SK-N-MC (cell line): ENCODE results near the gene ISG20.
A peak's percentile ranks its signal among the peaks of the same experiment; 100 is the strongest.

Experiments
- DNase-seq: peaks from one replicate; pipeline ENCODE4 v3.0.0-alpha.2; 2011; ENCODE audit warnings: low read depth, low spot score
- H3K27ac ChIP-seq: fragments of 200-600 bp; sonication (generic); 2 replicates; pipeline ENCODE4 v1.5.1; 2016; ENCODE audit warnings: mixed run types
- H3K36me3 ChIP-seq: fragments of 200-600 bp; sonication (generic); 2 replicates; pipeline ENCODE4 v1.6.1; 2017; ENCODE audit warnings: antibody characterized with exemption, low read length, mixed read lengths; ENCODE audit not compliant: insufficient read depth
- H3K4me3 ChIP-seq: fragments of 200-600 bp; sonication (generic); 2 replicates; pipeline ENCODE4 v1.5.1; 2016
- H3K9ac ChIP-seq: fragments of 200-600 bp; sonication (generic); 2 replicates; pipeline ENCODE4 v1.8.0; 2017; ENCODE audit warnings: mixed run types, mixed read lengths; ENCODE audit not compliant: insufficient read length
- H3K9me3 ChIP-seq: fragments of 200-600 bp; sonication (generic); 2 replicates; pipeline ENCODE4 v1.6.1; 2017; ENCODE audit warnings: low read depth, mild to moderate bottlenecking, antibody characterized with exemption, low read length, moderate library complexity, mixed read lengths
- EZH2 ChIP-seq: fragments of 200-600 bp; sonication (generic); IDR thresholded peaks from one replicate; pipeline ENCODE4 v1.6.1; 2017; ENCODE audit warnings: antibody characterized with exemption
- FOXP2 ChIP-seq: optimal IDR thresholded peaks from 2 replicates; pipeline ENCODE3; 2011; ENCODE audit warnings: mild to moderate bottlenecking, moderate library complexity; ENCODE audit not compliant: insufficient read depth; ENCODE audit errors: extremely low read length, control extremely low read depth
- POLR2AphosphoS5 ChIP-seq: IDR thresholded peaks from 2 replicates; pipeline ENCODE4 v1.6.1; 2012; ENCODE audit warnings: mild to moderate bottlenecking, low read depth, low read length, borderline replicate concordance

Gene ISG20

DNA sequence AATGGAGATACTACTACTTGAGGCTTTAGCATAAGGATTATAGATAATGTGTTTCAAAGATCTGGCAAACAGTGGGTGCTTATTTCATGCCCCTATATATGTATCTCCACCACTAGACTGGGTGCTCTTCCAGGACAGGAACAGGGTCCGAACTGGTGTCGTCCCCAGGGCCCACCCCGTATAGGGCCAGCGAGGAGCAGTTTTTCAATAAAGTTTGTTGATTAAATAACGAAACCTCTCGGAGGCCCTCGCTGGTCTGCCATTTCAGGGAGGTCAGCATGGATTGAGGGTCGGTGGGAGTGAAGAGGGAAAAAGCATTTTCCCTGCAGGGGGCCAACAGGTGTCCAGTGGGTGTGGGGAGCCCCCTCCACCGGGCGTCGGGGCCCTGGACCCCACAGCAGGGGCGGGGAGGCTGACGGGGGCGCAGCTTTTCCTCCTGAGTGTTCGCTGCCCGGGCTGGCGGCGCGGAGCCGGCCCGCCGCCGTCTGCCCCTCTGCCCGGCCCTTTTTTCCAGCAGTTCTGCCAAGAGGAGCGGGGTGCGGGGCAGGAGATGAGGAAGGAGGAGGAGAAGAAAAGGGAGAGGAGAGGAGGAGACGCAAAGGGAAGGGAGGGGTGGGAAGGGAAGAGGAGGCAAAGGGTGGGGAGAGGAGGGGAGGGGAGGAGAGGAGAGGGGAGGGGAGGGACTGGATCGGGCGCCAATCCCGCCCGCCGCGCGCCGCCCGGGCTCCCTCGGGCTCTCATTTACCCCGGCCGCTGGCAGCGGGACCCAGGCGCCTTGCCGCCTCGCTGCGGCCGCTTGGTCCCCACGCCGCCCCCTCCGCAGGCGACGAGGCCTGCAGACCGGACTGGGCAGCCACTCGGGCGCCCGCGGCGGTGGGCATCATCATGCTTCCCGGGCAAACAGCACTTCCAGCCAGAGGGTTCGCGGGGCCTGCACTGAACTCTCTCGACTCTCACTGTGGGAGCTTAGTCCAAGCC is 66.3 kb downstream of the ISG20 start:
- H3K36me3 ChIP-seq: no peaks in the 10 kb centered on the region
- no peak overlapping the region for H3K9ac ChIP-seq
- no peaks in the 10 kb centered on the region for H3K9me3 ChIP-seq
- TF ChIP-seq FOXP2 (no peak), EZH2 (no peak), POLR2AphosphoS5 (no peak)
- peak overlapping the region; percentile 53 for H3K4me3 ChIP-seq
- no peak overlapping the region for H3K27ac ChIP-seq
- DNase-seq: no peak

DNA sequence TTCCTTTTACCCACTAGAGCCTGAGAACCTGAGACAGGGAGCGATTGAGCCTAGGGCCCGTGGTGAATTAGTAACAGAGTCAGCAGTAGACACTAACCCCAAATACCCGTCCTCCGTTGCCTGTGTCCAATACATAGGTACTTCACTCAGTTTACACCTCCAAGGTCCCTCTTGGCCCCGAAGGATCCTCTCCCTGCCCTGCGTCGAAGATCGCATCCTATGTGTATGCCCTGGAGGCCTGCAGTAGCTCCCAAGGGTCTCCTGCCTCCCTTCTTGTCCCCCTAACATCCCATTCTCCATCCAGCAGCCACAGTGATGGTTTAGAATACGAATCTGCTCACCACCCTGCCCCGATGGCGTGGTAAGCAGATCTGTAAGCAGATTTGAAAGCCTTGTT is 67.0 kb downstream of the ISG20 start:
- Histone ChIP-seq H3K9ac (no peak overlapping the region), H3K9me3 (no peaks in the 10 kb centered on the region), H3K36me3 (no peaks in the 10 kb centered on the region), H3K4me3 (peak overlapping the region; percentile 53), H3K27ac (no peak overlapping the region)
- DNase-seq: no peak
- TF ChIP-seq EZH2 (no peak), POLR2AphosphoS5 (no peak), FOXP2 (no peak)
